HG02943 (cell line): Measurements from ENCODE around the gene TANC1.
"Not testable (repeated sequence)": the region's sequence is repeated elsewhere in the genome, so short reads cannot be mapped to it uniquely, and the experiment has no call there.

Experiments
- ATAC-seq: cut with Tn5 transposase; IDR thresholded peaks from one replicate; pipeline ENCODE4 v1.9.1; 2021; ENCODE audit warnings: mild to moderate bottlenecking, low read depth, moderate library complexity; ENCODE audit not compliant: unreplicated experiment

The TANC1 gene

GRCh38 chr2:159022019-159022418 is 53.6 kb downstream of the TANC1 start:
- no peak for ATAC-seq

DNA sequence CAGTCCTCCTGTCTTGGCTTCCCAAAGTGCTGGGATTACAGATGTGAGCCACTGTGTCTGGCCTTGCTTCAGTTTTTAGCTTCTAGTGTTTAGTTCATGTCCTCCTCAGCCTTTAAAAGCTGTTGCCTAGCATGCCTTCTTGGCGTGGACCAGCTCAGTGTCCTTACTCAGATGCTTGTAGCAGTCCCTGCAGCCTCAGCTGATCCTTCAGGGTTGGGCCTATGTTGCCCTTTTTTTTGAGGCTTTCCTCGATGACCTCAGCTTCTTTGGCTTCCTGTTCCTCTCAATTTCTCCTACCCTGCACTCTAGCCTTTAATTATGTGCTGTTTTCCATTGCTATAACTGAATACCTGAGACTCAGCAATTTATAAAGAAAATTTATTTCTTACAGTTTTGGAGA is 57.7 kb downstream of the TANC1 start:
- no peak for ATAC-seq

- ATAC-seq = no peak
These were observed 60.3 kb downstream of the TANC1 start for GRCh38 chr2:159028776-159029175.

DNA sequence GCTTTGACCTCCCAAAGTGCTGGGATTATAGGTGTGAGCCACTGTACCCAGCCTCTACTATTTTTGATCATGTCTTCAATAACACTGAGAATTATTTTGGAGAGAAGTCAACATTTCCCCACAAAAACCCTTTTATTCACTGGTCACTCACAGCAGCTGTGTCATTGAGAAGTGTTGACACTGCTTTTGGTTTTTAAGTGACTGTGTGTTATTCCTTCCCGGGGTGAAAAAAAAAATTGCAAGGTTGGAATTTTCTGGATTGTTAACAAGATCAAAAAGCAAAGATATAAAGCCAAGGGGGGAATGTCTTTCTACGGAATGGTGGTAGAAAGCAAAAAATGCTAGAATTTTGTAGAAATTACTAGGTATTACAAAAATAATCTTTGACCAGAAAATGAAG is 61.5 kb downstream of the TANC1 start:
- no peak for ATAC-seq

- no peak for ATAC-seq
These were observed 62.4 kb downstream of the TANC1 start for GRCh38 chr2:159030674-159031380.

DNA sequence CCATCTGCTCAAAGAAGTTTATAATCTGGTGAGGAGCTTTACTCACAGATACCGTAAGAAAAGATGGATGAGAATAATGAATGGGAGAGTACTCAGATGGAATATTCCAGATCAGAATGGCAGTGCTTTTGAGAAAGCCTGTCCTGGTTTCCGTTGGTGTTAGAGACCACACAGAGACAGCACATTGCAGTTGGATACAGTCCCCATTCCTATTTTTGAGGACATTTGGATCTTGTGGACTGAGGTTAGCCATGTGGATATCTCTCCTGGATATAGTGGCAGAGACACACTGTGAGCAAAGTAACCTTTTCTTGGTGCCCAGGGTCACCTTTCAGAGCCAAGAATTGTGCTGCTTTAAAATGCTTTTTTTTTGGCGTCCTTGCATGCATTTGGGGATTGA is 63.7 kb downstream of the TANC1 start:
- ATAC-seq = no peak

DNA sequence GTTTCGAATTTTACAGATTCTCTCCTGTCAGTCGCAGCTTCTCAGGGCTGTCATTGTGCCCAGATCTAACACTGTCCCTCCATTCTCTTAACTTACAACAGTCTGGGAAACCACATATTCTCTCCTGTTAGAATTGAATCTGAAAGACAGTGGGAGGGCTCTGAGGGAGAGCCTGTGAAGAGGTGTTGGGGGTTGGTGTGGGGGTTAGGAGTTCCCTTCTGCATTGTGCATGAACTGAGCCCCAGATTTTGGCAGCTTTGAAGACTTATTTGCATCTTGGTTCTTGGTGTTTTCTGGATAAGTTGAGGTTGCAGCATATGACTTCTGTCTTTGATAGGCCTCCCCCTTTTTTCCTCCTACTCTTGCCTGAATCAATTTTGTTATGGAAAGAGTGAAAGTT is 64.1 kb downstream of the TANC1 start:
- no peak for ATAC-seq

GRCh38 chr2:159034713-159035112 is 66.3 kb downstream of the TANC1 start:
- ATAC-seq = no peak

DNA sequence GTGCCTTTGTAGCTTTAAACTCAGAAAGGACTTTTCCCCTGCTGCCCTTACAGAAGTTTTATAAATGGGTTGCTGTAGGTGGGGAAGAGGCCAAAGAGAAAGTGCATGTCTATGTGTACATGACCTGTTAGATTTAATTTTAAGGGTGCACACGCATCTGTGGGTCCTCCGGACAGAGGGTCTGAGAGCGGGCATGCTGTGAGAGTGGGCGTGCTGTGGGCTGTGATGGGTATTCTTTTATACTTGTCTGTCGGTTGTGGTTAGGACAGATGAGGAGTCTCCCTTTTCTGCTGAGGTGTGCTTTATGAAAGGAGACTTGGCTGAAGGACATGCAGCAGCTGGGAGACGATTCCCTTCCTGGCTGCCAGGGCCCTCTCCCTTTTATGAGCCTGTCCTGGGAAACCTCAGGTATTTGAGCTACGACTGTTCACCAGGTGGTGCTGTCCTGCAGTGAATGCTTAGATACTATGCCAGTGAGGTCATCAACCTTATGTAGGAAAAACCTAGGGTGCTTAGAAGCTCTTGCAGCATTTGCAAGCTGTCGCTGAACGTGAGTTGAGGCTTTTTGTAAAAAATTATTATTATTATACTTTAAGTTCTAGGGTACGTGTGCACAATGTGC is 67.5 kb downstream of the TANC1 start:
- no peak for ATAC-seq

- ATAC-seq = not testable (repeated sequence)
These were observed 68.0 kb downstream of the TANC1 start for GRCh38 chr2:159036461-159036860.

DNA sequence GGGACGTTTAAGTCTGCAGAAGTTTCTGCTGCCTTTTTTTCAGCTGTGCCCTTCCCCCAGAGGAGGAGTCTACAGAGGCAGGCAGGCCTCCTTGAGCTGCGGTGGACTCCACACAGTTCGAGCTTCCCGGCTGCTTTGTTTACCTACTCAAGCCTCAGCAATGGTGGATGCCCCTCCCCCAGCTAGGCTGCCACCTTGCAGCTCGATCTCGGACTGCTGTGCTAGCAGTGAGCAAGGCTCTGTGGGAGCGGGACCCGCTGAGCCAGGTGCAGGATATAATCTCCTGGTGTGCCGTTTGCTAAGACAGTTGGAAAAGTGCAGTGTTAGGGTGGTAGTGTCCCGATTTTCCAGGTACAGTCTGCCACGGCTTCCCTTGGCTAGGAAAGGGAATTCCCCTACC is 72.9 kb downstream of the TANC1 start:
- ATAC-seq = not testable (repeated sequence)

GRCh38 chr2:159042115-159042850 is 73.8 kb downstream of the TANC1 start:
- no peak for ATAC-seq

- ATAC-seq = no peak
These were observed 75.3 kb downstream of the TANC1 start for GRCh38 chr2:159043710-159044109.

DNA sequence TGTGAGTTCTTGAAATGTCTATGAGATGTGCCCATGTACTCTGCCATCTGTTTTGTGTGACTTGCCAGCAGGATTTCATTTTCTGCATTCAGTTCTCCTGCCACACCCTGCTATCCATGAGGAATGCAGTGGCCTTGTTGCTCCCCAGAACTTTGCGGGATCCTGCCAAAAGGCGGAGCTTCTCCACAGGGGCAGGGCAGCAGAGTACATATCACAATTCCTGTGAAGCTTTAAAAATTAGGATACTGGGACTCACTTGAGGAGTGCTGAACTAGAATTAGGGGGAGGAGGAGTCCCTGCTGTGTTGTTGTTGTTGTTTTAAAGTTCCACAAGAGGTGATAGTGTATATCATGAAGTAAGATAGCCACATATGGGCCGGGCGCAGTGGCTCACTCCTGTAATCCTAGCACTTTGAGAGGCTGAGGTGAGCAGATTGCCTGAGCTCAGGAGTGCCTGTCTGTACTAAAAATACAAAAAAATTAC is 76.4 kb downstream of the TANC1 start:
- no peak for ATAC-seq

DNA sequence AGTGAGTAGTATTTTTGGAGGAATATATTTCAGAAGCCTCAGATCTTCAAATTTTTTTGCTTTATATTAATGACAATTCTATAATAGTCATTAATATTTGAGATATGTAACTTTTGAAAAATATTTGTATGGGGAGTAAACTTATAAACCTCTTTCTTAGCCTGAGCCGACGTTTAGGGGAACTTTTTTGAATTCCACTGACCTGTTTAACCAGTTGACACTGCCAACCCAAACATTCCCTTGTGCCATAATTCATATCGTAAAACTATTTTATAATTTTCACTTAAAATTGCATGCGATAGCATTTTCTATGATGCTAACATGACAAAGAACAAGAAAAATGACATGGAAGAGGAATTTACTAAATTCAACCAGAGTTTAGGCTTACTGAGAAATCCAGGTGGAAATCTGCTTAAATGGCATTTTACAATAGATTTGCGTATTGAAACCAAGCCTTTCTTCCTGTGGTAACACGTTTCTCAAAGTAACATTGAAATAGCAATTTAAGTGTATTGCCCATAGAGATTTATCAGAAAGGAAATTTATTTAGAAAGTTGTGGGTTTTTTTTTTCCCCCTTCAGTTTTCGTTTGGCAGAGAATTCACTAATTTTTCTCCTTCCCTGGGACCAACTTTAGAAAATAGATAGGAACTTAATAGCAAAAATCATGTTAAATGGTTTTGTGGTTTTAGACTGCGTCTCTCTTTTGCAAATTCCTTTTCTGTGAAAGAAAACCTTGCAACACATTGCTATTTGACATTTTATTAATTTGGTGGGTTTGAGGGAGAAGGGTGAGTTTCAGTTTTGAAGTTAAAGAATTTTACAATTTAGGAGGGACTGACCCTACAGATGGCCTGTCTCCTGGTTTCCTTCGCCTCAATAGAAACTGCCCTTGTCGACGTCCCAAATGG is 77.4 kb downstream of the TANC1 start:
- ATAC-seq = no peak

- ATAC-seq = no peak
These were observed 78.5 kb downstream of the TANC1 start for GRCh38 chr2:159046966-159047365.

DNA sequence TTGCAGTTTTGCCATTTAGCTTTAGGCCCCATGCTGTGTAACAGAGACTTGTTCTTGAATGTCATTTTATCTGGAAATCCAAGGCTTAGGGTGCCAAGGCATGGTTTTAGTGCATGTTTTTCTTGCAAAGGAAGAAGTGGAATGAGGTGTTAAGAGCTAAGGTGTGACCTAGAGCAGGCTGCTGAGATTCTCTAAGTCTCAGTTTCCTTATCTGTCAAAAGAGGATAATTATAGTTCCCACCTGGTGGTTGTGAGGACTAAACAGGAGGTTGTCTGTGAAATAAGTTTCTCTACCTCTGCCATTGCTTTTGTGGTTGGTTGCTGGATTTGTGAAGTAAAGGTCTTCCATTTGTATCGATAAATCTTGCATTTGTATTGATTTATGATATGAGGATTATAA is 82.0 kb downstream of the TANC1 start:
- ATAC-seq = no peak

DNA sequence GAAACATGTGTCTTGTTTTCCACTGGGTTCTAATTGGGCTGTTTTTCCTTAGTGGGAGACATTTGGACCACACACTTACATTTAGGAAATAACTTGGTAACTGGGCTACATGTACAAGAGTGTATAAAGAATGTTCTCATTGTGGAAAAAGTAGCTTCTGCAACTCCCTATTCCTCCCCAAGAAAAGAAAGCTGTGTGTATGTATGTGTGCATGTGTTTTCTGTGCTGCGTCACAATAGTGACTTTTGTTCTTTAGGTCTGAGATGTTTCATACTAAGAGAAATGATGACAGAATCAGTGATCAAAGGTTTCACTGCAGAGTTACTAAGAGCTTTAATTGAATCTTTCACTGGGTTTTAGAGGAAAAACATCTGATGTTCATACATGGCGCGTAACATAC is 82.7 kb downstream of the TANC1 start:
- no peak for ATAC-seq

GRCh38 chr2:159051661-159052060 is 83.2 kb downstream of the TANC1 start:
- no peak for ATAC-seq

GRCh38 chr2:159052157-159052601 is 83.7 kb downstream of the TANC1 start:
- ATAC-seq = no peak
